ENCODE data around the gene TINAGL1.
"Not testable (repeated sequence)": the region's sequence is repeated elsewhere in the genome, so short reads cannot be mapped to it uniquely, and the experiment has no call there.

The TINAGL1 gene

GRCh38 chr1:31584869-31585735, 8.8 kb downstream of the TINAGL1 start:
- DNase-seq, result no peak

- no peak for DNase-seq
These were observed 9.5 kb downstream of the TINAGL1 start for GRCh38 chr1:31585736-31586365.

GRCh38 chr1:31586376-31587327, 10.3 kb downstream of the TINAGL1 start:
- DNase-seq, result no peak

- not testable (repeated sequence) for DNase-seq
These were observed 11.0 kb downstream of the TINAGL1 start for GRCh38 chr1:31587328-31587699.

GRCh38 chr1:31587720-31588423, 11.6 kb downstream of the TINAGL1 start:
- DNase-seq, result peak; percentile 47

GRCh38 chr1:31588751-31589515, 12.6 kb downstream of the TINAGL1 start:
- DNase-seq, result no peak

GRCh38 chr1:31591425-31592093, 15.2 kb downstream of the TINAGL1 start:
- no peak for DNase-seq

GRCh38 chr1:31592132-31592531, 15.8 kb downstream of the TINAGL1 start:
- DNase-seq, result no peak

- DNase-seq, result no peak
These were observed 16.9 kb downstream of the TINAGL1 start for GRCh38 chr1:31593136-31593665.

GRCh38 chr1:31593770-31594632, 17.7 kb downstream of the TINAGL1 start:
- DNase-seq, result peak; percentile 71

GRCh38 chr1:31595836-31596736, 19.8 kb downstream of the TINAGL1 start:
- no peak for DNase-seq

GRCh38 chr1:31596737-31597097, 20.4 kb downstream of the TINAGL1 start:
- DNase-seq, result no peak

- no peak for DNase-seq
These were observed 22.7 kb downstream of the TINAGL1 start for GRCh38 chr1:31598980-31599379.

GRCh38 chr1:31600641-31601040, 24.3 kb downstream of the TINAGL1 start:
- no peak for DNase-seq

GRCh38 chr1:31602081-31602480, 25.8 kb downstream of the TINAGL1 start:
- DNase-seq, result no peak

GRCh38 chr1:31605908-31606427, 29.7 kb downstream of the TINAGL1 start:
- DNase-seq, result peak; percentile 55

- no peak for DNase-seq
These were observed 31.0 kb downstream of the TINAGL1 start for GRCh38 chr1:31607360-31607759.

- no peak for DNase-seq
These were observed 33.3 kb downstream of the TINAGL1 start for GRCh38 chr1:31609514-31610118.
